HG03571 (cell line): ENCODE results near the gene ZBED4.
"Not testable (repeated sequence)": the region's sequence is repeated elsewhere in the genome, so short reads cannot be mapped to it uniquely, and the experiment has no call there.

Experiments
- ATAC-seq: cut with Tn5 transposase; IDR thresholded peaks from one replicate; pipeline ENCODE4 v1.9.1; 2021; ENCODE audit not compliant: unreplicated experiment

Gene ZBED4

DNA sequence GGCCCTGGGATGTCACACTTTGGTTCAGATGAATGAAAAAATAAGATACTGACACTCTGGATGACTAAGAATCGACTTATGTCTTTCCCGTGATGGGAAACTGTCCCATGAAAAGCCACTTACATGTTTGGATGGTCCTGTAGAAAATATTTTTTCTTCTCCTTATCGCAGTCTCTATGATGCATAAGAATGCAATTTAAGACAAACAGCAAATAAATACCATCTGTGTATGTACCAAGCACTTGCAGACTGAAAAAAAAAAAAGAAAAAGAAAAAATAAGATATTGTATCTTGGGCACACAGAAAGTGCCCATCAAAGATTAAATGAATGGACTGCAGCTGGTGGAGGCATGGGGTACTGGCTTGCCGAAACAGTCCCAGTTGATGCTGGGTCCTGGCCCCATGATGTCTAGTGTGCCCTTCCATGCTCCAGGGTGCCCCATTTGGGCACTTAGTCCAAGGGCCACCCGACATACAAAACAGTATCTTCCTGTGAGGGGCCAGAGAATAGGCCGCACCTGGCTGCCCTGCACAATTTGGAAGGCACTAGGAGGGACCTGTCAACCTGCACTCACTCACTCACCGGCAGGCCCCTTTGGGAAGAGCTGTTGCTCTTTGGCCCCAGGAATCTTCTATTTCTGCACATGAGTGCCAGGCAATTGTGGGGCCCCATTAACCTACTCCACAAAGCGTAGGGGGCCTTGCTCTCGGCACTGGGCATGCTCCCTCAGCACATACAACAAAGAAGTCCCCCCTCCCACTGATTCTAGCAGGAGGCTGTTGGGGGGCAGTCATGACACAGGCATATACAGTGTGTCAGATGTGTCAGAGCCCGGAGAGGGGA, 2.5 kb upstream of the ZBED4 start:
- ATAC-seq, result no peak

- ATAC-seq, result not testable (repeated sequence)
Observed at GRCh38 chr22:49852568-49852897, 1.1 kb upstream of the ZBED4 start.

DNA sequence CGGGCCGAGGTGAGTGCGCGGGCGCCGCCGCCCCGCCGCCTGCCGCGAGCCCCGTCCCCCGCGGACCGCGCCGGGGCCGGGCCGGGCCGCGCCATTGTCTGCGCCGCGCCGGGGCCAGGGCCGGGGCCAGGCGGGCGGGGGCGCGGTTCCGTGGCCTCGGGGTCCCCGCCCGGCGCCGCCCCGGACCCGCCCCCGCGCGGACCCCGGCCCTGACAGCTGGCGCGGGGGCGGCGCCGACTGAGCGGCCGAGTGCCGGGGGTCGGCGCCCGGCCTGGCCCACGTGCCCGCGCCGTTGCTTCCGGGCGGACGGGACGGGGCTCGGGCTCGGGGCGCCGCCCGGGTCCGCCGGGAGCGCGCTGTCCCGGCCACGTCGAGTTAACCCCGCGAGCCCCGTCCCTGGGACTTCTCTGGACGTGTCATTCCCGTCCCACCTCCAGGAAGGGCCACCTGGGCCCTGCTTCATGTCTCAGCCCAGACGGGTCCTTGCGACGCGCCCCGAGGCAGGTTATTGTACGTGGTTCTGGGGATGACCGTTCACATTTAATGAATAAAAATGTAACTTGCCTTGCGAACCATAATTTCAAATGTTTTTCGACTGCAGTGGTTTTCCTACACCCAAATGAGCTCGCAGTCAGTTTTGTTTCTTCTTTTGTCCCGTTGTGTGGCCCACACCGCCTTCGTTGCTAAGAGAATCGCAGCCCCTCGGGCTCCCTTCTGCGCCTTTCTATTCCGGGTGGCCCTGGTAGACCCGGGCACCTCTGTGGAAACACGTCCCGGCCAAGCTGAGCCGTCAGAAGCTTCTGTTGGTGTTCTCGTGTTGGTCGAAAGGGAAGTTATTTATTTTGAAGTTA, 562 bp downstream of the ZBED4 start:
- peak; percentile 19 for ATAC-seq

- no peak for ATAC-seq
Observed at GRCh38 chr22:49855251-49855911, 1.7 kb downstream of the ZBED4 start.

DNA sequence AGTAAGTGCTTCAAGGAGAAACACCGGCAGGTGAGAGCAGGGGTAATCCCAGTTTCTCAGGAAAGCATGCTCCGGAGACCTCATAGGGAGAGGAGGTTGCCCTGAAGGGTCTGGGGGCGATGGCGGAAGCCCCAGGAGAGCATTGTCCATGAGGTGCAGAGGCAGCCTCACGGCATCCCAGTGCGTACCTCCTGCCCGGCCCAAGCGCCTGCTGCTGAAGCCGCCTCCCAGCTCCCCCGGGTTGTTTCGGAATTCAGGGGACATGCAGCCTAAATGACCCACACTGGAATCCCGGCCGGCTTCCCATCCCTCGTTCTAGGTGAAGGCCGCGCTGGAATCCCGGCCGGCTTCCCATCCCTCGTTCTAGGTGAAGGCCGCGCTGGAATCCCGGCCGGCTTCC, 2.7 kb downstream of the ZBED4 start:
- ATAC-seq, result no peak

DNA sequence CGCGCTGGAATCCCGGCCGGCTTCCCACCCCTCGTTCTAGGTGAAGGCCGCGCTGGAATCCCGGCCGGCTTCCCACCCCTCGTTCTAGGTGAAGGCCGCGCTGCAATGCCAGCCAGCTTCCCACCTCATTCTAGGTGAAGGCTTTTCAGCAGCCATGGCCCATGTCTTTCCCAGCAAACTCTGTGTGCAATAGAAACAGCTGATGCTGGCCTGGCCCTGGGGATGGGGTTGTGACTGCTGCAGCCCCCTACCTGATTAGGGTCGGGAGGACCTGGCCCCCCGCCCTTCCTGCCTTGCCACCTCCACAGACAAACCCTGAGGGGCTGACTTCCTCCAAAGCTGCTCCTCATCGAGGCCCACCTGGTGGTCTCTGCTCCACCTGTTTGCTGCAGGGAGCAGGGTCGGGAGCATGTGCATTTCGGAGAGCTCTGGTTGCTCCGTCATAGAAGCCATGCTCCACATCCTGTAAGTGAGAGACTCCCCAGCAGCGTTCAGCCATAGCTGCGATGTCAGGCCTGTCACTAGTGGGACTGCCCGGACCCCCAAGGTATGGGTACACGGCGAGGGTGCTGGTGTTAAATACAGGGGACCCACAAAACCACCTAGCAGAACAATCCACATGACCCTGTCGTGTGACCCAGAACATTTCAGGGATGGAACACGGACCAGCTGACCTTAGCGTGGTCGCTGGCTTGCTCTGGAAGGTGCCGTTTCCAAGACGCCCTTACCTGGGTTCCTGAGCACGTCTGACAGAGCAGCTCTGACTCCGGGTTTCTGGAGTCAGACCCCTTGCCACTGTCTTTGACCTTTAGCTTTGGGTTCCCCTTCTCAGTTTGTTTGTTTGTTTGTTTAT, 3.3 kb downstream of the ZBED4 start:
- no peak for ATAC-seq

DNA sequence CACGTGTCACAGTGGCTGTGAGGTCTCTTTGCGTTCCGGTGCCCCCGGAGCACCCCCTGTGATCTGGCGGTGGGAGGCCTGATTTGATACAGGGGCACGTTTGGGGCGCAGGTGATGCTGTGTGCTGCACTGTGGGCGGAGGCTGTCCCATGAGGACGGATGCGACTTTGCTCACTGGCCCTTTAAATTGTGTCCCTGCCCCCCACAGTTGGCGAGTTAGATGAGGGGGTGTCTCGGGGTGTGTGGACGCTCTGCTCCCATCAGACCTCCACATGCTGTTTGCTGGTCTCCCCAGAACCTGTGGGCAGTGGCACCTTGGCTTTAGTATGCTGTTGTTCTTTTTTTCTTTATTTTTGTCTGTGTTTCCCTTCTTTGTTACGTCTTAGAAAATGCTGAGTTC, 5.2 kb downstream of the ZBED4 start:
- no peak for ATAC-seq

DNA sequence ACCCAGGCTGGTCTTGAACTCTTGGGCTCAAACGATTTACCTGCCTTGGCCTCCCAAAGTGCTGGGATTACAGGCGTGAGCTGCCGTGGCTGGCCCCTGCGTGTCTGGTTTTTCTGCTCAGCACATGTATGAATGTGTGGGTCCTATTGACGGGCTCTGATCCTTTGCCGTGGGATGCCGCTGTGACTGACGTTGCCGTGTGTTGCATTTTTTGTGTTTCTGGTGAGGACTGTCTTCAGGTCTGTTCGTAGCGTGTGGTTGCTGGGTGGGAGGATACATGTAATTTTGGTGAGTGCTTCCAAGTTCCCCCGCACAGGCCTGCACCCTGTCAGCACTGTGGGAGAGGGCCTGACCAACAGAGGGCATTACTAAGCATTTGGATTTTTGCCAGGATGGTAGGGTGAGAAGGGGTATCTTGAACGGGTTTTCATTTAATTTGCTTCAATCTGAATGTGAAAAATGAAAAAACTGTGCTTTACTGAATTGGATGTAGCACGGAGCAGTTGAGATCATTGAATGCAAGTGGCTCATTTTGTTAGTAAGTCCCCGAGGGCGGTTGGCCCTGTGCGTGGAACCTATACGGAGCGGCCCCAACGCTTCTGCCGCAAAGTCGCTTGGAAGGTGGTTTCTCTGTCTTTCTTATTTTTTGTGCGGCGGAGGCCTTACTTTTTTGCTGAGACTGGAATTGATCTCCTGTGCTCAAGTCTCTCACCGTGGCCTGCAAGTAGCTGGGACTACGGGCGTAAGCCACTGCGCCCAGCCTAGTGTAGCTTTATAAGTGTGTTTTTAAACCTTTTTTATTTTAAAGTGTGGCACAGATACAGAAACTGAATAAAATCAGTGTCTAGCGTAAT, 8.2 kb downstream of the ZBED4 start:
- ATAC-seq, result no peak

GRCh38 chr22:49862496-49862776, 8.8 kb downstream of the ZBED4 start:
- no peak for ATAC-seq

GRCh38 chr22:49863931-49864330, 10.3 kb downstream of the ZBED4 start:
- no peak for ATAC-seq

- no peak for ATAC-seq
Observed at GRCh38 chr22:49865156-49865555, 11.5 kb downstream of the ZBED4 start.

DNA sequence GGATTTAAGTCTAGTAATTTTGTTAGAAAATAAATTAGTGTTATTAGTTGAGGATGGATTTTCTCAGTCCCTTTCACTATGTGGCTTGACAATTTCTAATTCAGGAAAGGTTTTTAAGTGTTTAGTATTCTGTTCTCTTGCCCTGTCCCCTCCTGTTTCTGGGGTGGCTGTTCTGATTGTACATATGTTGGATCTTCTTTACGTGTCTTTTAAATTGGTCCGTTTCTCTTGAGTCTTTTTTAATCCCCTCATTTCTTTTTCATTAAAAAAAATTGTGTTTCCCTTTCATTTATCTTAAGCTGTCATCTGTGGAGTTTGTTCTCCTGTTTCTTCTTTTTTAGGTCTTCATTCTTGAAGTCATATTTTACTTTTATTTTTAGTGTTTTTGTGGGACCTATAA, 12.5 kb downstream of the ZBED4 start:
- no peak for ATAC-seq

GRCh38 chr22:49866646-49867045, 13.0 kb downstream of the ZBED4 start:
- ATAC-seq, result no peak

DNA sequence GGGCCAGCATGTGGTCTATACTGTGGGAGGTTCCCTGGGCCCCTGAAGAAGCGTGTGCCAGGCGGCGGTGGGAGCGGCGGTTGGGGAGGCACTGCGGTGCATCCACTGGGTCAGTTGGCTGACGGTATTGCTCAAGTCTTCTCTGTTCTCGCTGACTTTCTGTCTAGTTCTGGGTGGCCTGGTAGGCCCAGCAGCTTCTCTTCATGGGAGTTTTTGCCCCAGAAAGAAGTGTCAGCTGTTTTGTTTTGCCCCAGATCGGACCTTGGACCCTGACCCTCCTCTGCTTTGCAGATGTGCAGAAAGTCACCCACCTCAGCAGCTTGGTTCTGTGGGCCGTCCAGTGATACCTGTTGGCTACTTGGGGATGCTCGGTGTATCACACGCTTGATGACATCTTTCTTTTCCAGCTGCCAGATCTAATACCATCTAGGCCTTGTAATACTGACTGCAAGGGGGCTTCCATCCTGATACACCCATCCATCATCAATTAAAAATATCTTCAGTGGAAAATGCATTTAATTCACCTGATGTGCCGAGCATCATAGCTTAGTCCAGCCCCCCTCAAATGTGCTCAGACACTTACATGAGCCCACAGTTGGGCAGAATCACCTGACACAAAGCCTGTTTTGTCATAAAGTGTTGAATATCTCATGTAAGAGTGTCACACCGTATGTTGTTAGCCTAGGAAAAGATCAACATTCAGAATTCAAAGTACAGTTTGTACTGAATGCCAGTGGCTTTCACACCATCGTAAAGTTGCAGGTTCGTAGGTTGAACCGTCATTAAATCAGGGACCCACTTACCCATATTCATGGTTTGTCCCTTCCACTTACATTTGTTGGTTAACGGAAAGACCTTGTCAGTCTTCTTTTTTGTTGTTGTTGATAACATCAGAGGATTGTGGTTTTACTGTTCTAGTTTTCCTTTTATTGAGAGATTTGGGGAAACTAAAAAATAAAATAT, 13.9 kb downstream of the ZBED4 start:
- ATAC-seq, result no peak

DNA sequence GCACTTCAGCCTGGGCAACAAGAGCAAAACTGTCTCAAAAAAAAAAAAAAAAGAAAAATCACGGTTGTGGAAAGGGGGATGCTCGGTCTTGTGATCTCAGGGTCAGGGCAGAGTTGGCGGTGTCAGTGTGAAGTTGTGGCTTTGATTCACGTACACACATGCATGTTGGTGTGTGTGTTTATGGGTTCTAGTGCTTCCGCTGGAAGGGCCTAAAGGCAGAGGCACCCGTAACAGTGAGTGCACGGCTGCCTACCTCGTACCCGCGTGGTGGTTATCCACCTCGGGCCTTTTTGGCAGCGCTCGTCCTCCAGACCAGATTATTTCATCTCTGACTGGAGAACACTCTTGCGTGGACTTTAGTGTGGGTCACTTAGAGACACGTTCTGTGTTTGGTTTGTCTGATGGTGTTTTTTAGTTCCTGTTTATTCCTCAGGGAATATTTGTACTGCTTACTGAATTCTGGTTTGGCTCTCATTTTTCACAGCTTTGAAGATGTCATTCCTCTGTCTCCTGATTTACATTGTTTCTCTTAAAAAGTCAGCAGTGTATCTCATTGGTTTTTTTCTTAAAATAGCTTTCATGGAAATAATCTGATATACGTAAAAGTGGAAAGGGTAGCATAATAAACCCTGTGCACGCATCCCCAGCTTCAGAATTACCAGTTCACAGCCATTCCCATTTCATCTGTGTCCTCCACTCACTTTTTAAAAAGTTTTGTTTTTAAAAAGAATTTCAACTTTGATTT, 15.6 kb downstream of the ZBED4 start:
- no peak for ATAC-seq

- no peak for ATAC-seq
Observed at GRCh38 chr22:49869845-49870712, 16.4 kb downstream of the ZBED4 start.

GRCh38 chr22:49871482-49871881, 17.8 kb downstream of the ZBED4 start:
- no peak for ATAC-seq
